Measurements from ENCODE around the gene KRT81.
"Not testable (repeated sequence)": the region's sequence is repeated elsewhere in the genome, so short reads cannot be mapped to it uniquely, and the experiment has no call there.

The KRT81 gene

DNA sequence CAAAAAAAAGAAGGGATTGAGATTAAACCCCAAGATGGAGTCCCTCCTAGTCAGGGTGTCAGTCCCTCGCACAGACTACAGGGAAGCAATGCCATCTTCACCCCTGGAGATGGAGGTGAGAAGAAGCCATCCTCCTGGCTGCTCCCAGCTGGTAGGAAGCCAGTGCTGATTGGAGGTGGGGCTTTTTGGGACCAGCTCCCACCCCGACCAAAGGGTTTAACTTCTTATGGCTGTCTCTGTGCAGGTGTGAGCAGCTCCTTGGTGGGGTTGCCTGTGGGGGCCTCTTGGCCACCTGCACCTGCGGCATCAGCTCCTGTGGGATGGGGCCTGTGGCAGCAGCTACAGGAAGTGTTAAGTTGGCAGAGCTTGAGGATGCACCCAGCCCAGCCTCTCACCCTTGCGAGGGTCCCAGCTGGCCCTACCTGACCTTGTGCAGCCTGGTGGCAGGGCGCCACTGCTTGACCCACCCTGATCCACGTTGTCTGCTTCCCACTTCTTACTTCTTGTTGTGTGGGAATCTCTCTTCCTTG lies 20.7 kb downstream of the KRT81 start:
- no peak for DNase-seq

DNA sequence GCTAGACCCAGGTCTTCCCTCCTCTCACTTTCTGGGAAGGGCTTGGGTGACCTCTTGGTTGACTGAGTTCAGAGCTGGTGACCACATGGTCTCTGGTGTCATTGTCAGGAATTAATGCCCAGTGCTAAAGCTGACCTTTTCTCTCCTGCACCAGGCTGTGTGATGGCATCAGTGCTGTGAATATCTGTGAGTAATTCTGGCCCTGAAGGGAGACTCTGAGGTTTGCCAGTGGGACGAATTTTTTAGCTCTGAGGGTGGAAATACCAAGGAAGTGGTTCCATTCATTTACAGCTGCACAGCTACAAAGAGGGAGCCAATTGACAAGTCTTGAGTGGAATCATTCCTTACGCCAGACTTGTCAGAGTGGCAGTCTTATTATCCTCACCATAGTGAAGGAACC lies 23.1 kb downstream of the KRT81 start:
- DNase-seq = no peak

DNA sequence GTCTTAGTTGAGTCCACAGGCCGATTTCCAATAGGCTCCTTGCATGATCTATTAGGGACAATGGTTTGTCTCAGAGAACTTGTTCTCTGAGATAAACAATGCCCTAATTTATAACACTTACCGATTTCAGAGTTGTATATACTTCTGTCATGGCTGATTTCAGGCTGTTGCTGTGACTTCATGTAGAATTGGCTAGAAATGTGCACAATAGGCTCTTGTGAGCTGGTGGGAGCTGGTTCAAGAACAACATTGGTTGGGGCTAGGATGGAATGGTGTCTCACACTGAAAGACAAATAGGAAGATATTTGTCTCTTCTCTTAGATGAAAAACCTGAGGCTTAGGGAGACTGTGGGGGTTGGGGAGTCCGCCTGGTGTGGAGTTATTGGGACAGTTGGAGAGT lies 23.6 kb downstream of the KRT81 start:
- DNase-seq = no peak

DNA sequence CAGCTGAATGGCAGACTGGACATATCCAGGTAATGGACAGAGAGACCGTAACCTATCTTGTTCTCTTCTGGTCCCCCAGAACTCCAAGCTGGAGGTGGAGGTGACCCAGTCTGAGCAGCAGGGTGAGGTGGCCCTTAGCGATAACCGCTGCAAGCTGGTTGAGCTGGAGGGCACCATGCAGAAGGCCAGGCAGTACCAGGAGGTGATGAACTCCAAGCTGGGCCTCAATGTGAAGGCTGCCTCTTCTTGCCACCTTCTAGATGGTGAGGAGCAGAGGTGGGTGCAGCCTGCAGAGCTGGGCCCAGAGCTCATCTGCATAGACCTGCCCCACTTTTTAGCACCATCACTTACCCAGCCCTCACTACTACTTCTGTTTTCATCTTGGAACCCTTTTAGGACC lies 24.1 kb downstream of the KRT81 start:
- no peak for DNase-seq

DNA sequence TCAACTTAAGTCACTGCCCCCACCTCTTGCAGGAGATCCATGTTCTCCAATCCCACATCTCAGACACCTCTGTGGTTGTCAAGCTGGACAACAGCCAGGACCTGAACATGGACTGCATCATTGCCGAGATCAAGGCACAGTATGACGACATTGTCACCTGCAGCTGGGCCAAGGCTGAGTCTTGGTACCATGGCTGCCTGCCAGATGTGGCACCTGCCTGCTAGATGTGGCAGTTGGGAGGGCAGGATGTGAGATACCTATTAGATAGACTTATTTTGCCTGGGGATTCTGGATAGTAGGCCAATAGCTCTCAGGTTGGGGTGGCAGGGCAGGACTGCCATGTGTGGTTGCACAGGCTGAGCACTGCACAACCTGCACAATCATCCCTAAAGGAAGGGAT lies 24.8 kb downstream of the KRT81 start:
- no peak for DNase-seq

DNA sequence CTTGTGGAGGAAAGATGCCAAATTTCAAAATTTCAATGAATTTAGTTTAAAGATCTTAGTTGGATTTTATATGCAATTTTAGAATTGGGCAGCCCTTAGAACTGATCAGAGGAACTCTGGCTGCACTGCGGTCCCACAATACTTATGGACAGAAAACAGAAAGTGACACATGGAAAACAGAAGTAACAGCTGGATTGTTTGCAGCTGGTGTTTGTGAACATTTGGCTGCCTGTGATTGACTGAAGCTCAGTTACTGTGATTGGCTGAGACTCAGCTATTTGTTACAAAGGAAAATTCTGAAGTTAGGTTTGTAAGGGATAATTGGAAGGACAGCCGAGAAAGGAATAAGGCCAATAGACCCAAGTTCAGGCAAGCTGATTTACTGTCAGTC lies 26.9 kb downstream of the KRT81 start:
- DNase-seq = no peak

DNA sequence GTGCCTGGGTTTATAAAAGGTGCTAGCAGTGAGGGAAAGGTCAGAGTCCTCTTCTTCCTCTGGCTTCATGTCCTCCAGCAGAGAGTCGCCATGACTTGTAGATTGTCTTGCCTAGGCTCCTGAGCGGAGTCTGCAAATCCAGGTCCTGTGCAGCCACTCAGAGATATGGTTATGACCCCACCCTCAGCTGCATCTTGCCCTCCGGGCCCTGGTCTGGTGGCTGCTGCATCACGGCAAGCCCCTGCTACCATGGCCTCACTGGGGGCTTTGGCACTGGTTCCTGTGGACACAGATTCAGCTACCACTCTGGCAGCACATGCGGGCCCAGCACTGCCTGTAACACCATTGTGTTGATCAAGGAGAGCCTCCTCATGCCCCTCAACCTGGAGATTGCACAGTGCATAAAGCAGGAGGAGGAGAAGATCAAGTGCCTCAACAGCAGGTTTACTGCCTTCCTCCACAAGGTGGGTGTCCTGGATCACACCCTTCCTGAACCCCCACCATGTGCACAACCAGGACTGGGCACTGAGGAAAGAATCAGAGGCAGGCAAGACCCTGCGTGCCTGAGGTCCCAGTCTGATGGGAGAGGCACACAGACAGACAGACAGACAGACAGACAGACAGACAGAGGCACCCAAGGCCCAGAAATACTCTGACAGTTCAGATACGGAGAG lies 27.4 kb downstream of the KRT81 start:
- no peak for DNase-seq

DNA sequence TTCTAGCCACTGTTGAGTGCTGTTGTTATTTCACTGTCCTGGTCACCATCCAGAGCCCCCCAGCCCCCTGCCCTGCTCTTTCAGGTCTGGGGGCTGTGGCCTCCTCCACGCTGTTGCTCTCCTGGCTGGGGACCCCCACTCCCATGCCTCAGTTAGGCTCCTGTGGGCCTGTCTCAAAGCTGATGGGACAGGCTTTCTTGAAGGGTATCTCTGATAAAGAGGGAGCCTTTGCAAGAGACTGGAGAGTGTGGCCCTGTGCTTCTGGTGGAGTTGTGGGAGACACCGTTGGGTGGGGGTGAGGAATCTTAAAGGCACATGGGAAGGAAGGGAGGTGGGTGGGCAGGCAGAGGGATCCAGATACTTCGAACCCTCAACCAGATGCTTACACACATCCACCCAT lies 29.0 kb downstream of the KRT81 start:
- DNase-seq = no peak

DNA sequence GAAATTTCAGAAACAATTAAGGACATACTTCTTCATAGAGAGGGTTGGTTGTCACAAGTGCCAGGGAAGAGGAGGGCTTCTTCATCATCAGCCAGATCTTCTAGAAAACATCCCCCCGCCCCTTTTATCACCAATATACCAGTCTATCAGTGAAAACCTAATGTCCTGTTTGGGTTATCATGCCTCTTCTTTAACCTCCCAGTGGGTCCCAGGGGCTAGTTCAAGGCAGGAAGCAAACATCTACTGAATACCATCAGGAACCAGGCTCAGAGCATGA lies 30.2 kb downstream of the KRT81 start:
- DNase-seq = no peak

DNA sequence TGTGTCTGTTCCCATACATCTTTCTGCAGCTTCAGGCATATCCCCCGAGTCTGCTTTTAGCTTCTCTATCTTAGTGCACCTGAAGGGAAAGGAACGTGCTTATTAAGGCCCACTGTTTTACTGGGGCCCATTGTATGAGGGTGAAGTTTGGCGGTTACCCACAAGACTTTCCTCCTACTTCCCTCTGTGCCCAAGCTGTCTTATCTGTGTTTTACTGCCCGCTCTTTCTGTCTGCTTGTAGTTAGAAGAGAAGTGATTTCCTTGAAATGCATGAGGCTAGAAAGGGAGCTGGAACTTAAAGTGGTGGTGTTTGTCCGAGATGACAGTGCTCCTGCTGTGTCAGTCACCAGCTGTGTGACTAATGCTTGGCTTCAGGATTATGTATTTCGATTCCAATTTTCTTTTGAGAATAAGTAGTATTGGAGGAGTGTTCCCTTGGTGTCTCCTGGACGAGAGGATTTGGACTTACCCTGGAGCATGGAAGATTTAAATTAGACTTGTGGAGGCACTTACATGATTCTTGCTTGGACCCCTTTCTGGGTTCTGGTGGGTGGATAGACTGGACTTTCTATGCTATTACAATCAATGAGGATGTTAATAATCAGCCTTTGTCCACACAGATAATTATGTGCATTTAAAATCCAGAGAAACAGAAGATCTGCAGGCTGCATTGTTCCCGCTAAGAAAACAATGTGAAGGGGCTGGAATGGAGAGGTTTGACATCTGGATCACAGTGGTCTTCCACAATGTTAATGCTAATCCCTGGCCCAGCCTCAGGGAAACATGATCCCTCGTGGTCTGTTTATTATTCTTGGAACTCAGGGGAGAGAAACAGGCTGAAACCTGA lies 30.8 kb downstream of the KRT81 start:
- DNase-seq = no peak

DNA sequence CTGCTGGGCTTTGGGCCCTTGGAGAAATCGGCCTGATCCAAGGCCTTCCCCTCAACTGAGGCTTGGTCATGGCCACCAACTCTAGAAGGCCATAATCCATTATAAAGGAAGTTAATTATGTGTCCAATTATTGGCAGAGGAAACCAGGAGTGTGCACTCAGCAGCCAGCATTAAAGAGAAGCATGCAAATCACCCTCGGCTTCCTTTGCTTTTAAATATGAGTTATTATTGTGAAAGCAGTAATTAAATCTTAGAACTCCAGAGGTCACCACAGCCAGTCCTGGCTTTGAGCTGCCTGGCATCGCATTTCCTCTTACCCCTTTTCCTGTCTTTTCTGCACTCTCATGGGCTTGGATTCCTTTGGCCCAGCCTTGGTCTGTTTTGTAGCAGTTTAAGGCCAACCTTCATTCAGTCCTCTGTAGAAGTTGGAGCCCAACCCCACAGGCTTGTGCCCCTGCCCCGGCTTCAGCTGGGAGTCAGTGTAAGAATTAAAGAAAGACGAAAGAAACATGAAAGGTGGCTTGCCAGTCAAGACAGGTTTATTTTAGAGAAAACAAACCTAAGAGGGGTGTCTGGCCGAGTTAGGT lies 31.6 kb downstream of the KRT81 start:
- DNase-seq = no peak

DNA sequence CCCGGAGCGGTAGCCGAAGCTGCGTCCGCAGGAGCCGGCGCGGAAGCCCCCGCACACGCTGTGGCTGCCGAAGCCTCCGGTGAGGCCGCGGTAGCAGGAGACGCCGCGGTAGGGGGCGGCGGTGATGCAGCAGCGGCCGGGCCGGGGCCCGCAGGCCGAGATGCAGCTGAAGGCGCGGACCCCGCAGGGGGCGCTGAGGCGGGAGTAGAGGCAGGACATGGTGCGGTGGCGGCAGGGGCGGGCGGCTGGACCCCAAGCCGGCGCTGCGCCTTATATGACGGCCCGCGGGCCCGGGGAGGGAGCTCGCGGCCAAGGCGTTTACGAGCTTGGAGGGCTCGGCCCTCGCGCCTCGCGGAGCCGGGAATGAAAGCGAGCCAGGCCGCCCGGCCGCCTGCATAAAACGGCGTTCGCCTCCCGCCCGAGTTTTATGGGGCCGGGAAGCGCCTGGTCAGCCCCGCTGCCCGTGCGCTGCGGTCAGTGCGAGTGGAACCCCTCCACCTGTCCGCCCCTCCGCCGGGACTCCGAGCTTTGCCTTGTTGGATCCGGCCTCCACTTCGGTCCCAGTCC lies 32.9 kb downstream of the KRT81 start:
- no peak for DNase-seq

DNA sequence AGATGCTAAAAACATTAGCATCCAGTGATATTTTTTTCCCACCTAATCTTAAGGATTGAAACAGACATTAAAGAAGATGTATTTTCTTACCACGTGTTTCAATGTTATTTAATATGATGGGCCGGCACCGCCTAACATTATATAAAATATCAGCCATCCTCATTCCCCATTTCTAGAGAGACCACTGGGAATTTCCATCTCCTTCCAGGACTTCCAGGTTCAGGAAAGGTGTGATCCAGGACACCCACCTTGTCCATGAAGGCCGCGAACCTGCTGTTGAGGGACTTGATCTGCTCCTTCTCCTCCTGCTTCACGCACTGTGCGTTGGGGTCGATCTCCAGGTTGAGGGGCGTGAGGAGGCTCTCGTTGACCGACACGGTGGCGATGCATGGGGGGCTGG lies 33.4 kb downstream of the KRT81 start:
- DNase-seq = not testable (repeated sequence)

DNA sequence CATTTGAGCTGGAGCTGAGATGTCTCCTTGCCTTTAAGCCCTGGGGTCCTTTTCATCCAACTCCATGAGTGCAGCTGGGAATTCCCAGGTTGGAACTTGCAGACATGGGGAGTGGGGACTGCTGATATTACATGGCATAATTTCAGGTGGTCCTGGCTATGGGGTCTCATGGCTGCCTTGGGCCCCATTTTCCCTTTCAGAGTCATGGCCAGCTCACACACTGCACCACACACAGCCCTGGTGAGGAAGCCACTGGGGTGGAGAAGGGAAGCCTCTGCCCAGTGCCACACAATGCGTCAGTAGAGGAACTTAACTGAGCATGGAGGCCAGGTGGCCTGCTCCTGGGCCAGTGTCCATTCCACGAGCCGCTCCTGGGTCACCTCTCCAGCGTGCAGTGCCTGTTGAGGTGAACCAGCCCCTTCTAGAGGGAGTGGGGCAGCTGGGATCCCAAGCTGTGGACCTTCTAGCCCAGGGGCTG lies 34.2 kb downstream of the KRT81 start:
- no peak for DNase-seq

DNA sequence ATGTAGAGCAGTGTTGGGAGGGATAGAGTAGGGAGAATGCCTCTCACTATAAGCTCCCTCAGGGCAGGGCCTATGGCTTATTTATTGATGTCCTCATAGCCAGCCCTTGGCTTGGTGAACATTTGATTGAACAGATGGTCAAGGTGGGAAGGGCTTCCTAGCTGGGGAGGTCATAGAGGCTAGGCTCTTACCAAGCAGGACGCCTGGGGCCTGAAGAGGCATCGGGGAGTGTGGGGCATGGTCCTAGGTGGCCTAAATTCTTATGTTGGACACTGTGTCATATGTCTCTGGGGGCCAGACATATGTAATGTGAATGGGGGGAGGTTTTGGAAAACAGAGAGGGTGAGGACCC lies 34.8 kb downstream of the KRT81 start:
- DNase-seq = no peak

DNA sequence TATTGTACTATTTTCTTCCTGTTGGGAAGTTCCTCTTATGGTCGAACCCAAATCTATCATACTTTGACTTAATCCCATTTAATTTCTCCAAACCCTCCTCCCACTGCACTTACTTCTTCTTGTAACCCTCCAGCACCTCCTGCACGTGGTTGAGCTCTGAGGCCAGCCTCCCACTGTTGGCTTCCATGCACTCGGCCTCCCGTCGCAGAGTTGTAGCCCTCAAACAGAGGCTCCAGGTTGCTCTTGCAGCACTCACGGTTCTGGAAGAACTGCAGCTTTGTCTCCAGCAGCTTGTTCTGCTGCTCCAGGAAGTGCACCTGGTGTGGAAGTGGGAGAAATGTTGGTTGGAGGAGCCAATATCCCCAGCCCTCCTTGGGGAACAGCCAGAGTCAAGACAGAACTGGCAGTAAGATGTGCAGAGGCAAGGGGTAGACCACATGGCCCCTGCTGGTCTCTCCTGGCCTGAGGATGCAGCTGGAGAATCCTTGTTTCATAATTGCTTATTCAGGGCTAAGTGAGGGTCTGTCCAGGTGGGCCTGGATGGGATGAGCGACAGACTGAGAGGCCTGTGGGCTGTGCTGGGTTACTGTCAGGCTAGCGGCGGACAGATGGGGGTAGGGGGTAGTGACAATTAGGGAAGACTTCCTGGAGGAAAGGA lies 35.3 kb downstream of the KRT81 start:
- no peak for DNase-seq

DNA sequence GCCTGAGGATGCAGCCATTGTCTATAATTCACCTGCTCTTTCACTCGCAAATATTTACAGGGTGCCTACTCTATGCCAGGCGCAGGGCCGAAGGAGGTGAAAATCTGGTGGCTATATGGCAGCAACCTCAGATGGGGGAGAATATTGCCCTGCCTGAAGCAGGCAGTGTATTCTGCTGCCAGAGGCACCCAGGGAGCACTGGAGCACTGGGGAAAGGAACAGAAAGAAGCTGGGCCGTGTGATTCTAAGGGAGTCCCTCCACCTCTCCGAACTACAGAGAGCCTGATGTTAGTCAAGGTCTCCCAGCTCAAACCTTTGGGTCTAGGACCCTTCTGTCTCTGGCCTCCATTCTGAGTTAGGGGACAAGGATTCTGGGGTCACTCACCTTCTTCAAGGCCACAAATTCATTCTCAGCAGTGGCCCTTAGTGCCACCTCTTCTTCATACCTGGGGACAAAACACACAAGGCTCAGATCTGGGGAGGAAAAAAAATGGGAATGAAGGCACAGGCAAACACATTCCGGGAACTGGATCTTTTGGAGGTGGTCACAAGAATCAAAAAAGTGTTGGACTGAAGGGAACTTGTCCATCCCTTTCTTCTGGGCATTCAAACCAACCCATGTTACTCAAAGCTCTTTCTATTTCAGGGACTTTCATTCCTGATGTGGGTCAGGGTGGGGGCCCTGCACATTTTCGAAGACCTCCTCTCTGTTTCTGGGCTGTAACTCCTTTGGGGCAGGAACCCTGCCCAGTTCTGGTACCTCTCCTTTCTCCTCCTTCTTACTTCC lies 36.2 kb downstream of the KRT81 start:
- DNase-seq = no peak

DNA sequence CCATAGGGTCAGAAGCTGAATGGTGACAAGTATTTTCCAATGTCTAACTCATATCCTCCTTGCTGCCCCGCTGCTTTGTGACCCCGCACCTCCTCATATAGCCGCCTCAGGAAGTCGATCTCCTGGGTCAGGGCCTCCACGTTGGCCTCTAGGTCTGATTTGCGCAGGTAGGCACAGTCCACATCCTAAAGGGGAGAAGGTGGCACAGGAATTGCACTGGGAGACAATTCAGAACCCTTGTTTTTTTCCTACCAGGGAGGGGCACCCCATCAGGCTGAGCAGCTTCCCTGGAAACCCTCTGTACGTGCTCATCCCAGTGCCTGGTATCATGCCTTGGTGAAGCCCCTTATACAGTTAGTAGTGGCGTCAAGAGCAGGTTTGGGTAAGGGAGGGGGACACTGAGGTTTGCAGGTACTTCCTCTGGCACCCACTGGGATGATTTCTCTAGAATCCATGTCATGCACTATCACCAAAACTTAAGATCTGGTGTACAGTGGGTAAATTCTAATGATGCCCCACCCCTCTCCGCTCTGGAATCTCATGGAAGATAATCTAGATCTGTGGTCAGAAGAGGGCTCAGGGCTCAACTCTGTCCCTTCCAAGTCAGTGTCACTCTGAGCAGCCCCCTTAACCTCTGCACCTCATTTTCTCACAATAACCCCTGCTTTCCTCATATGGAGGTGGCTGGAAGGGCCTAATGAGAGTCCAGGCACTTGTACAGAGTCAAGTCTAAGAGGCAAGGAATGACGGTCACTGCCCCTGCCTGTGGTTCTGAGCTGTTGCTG lies 37.0 kb downstream of the KRT81 start:
- DNase-seq = no peak

DNA sequence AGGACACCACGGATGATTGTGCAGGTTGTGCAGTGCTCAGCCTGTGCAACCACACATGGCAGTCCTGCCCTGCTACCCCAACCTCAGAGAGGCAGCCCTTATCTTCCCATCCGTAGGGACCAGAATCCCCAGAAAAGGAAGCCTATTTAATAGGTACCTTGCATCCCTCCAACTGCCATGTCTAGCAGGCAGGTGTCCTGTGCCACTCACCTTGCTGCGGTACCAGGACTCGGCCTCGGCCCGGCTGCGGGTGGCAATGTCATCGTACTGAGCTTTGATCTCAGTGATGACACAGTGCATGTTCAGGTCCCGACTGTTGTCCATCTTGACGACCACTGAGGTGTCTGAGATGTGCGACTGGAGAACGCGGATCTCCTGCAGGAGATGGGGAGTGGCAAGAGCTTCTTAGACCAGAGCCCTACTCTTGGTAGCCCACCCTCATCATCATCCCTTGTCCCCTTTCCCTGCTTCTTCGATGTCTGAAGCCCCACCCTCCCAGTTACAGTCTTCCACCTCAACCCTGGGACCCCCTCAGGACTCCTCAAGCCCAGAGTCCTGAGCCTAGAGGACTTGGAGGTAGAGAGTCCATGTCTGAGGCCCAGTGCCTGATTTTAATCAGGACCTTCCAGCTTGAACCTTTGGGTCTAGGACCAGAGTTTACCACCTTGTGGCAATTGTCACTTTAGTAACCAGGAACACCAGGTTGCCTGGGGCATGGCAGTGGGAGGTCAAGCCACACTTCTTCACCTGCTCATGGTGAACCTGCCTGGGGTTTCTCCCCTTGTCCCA lies 37.7 kb downstream of the KRT81 start:
- DNase-seq = no peak

DNA sequence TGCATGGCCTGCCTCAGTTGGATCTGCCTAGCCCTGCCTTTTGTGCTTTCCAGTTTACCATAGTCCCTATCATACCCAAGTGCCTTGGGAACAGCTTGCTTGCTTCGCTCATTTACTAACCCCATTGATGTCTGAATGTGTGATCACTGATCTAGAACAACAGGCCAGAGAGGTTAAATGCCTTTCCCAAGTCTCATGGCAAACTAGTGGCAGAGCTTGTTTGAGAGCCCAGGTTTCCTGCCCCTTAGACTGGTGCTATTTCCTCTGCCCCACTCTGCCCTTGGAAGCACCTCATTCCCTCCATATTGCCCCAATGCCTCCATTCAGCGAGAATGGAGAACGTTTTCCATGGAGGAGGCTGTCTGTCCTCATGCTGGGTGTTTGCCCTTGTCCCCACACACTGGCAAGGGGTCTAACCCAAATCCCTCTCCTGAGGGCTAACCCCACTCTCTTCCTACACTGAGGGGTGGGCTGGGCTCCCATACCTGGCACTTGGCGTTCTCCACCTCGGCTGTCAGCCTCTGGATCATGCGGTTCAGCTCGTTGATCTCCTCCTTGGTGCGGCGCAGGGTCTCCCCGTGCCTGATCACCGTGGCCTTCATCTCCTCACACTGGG lies 38.5 kb downstream of the KRT81 start:
- DNase-seq = no peak
